HG03575 (cell line): Measurements from ENCODE around the gene ALDH16A1.

Experiments
- ATAC-seq: cut with Tn5 transposase; IDR thresholded peaks from one replicate; pipeline ENCODE4 v1.9.1; 2021; ENCODE audit not compliant: unreplicated experiment, insufficient number of reproducible peaks, low FRiP score; ENCODE audit errors: extremely low read depth

ALDH16A1 gene

DNA sequence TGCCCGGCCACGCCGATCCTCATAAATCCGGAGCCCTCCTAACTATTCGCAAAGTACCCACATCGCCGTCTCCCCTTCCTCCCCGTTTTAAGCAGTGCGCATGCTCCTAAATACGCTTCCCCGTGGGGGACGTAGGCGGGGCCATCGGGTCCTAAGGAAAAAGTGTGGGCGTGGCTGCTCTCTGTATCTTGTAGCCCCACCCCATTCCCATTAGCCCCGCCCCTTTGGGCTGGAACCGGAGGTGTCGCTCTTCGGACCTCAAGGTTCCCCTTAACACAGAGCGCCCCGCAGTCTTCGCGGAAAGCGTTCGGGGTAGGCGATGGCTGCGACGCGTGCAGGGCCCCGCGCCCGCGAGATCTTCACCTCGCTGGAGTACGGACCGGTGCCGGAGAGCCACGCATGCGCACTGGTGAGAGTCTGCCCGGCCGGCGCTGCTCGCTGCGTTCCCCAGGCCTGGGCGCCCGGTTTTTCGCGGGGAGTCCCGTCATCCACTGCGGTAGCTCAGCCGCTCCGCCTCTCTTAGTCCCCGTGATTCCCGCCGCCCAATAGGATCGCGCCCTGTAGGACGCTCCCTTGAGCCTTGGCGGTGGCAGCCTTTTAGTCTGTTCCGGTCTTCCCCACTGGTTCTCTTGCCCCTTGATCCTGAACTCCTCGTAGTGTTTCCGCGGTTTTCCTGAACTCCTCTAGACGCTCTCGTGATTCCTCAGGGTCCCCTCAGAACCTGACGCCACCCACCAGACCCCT is at the start of gene ALDH16A1:
Gene ALDH16A1 (plus strand): TSS at position 213 of the 744 bp plus-strand sequence. CDS start 107 bp downstream, at position 320.
- peak; percentile 41 for ATAC-seq

DNA sequence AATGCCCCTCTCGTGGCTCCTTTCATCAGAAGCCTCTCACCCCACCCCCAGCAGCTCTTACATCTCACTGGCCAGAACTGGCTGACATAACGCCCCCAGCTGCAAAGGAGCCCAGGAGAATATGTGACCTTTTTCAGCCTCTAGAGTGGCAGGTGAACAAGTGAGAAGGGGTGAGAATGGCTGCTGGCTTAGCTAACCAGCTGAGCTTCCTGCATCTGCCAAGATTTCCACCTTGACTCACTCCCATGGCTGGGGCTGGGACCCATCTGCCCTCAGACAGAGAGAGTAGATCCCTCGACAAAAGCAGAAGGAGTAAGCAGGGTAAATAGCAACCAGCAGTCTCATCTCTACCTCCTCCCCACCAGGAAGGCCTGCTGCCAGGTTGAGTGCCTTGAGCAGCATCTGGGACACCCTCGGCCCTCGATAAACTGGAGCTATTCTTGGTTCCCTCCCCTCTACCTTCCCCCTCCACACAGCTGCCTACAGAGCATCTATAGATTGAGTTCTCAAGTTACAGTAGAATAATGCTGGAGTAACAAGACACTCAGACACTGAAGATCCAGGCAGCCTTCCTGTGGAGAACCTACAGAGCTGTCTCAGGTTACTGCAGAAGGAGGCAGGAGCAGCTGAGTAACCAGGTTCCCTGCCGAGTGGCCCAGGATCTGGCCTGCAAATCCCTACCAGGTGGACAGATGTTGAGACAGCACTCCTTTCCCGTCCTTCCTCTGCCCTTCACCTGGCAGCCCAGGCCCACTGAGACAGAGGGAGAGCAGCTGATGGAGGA is 49.4 kb upstream of the ALDH16A1 start:
- no peak for ATAC-seq

DNA sequence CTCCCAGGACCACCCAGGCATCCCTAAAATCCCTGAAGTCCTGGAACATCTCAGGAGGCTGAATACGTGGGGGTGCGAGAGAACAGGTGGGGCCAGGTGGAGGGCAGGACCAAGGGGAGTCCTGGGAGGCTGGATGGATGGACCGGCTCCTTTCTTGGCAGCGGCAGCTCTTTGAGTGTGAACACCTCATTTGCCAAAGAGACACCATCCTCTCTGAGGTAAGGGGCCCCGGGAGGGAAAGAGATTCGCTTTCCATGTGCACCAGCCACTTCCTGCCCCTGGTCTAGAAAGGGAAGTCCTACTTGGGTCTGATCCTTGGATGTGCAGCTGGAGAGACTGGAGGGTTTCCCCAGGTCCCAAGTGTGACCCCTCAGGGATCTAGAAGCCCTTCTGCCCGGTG is 45.9 kb upstream of the ALDH16A1 start:
- ATAC-seq, result no peak

DNA sequence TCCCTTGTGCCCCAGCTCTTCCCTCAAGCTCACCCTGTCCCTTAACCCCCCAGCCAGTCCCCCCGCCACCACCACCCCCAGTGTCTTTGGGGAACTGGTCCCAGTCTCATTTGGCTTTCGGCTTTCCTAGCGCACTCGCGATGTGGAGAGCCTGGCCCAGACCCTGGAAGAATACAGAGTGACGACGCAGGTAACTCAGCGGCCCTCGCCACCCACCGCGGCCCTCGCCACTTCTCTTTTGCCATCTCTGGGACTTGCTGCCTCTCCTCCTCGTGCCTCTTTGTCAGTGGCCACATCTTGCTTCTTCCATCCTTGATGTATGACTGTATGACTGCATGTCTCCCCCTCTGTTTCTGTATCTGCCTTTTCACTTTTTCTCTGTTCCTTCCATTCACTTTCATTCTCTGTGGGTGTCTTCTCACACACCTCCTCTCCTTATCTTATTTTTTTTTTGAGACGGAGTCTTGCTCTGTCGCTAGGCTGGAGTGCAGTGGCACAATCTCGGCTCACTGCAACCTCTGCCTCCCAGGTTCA is 45.5 kb upstream of the ALDH16A1 start:
- ATAC-seq, result no peak

DNA sequence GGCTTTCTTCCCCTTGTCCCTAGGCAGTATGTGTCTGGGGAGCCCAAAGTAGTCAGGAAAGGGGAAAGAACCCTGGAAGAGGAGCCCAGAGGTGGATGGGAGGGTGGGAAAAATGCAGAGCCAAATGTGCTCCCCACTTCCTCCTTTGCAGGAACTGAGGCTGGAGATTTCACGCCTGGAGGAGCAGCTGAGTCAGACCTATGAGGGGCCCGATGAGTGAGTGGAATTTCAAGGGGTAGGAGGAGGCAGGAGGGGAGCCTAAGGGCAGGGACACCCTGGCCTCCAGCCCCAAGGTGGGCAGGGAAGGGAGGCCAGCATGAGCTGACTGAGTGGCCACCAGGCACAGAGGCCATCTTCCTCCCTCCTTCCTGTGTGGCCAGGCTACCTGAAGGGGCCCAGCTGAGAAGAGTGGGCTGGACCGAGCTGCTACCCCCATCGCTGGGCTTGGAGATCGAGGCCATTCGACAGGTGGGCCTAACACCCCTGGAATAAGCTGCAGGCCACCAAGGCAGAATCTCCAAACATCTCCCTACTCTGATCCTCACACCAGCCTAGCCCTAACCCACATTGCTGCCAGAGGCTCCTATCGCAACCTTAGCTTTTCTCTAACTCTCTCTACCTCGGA is 44.1 kb upstream of the ALDH16A1 start:
- no peak for ATAC-seq

DNA sequence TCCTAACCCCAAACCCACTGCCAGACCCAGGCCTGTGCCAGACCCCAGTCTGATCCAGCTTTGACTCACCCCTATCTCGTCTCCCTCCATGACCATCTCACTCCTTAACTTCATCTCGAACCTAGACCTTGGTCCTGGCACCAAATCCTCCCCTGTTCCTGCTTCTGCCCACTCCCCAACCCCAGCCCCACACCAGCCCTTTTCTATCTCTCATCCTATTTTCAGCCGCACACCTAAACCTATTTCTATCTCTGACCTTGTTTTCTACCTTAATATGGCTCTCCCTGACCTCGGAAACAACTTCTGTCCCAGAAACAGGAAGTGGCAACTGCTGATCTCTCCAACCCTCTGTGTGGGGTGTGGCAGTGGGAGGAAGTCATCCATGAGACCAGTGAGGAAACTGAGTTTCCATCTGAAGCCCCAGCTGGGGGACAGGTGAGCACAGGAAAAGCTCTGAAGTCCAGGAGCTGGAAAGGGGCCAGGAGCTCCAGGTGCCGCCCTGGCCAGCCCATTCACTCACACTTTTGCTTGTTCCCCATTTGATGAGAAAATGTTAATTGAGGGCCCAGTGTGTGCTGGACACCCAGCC is 43.5 kb upstream of the ALDH16A1 start:
- ATAC-seq, result no peak

DNA sequence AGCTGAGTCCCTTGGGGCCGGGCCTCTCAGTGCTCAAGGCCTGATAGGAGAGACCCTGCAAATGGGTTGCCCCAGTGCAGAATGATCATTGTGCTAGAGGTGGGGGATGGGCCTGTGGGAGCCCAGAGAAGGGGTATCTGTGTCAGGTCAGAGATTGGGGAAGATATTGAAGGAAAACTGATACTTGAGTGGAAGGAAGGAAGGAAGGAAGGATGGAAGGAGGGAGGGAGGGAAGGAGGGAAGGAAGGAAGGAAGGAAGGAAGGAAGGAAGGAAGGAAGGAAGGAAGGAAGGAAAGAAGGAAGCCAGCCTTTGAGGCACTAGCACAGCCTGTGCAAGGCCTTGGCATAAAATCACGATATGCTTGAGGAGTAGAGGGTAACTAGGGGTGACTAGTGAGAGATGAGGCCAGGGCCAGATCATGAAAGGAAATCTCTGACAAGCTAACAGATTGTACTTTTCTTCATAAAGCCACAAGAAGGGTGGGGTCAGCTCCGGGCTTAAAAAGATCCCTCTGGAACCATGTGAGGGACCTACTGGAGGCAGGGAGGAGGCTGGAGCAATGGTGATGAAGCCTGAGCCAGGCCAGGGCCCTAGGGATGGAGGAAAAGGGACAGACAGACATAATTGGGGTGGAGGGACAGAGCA is 41.2 kb upstream of the ALDH16A1 start:
- ATAC-seq, result no peak

DNA sequence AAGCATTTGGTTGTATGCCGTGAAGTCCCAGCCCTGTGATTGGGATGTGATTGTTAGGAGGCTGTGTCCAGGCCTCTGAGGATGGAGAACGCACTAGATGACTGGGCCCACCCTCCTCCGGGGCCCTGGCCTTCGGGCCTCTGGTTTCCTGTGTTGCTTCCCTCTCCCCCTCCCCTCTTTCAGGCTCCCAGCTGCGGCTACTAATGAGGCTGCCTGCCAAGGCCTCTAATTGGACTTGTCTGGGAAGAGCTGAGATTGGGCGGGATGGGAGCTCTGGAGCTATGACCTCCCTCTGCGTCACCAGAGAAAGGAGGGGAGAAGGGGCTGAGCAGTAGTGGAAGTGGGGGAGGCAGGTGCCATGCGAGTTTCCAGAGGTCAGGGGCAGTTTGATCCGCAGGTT is 39.7 kb upstream of the ALDH16A1 start:
- ATAC-seq, result no peak

DNA sequence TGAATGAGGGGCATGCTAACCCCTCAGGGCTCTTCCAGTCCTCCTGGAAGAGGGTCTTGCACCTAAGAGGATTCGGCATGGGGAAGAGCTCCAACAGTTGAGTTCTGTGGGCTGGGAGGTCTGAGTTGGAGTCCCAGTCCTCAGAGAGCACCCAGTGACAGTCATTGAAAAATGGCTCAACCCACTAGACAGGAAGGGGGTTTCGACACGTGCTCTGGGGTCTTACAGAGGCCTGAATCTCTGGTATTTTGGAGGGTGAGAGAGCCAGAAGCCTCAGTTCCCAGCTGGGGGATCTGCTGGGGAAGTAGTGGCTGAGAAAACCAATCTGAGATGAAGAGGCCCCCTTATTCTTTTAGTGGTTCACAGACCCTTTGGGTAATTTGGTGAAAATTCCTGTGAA is 38.8 kb upstream of the ALDH16A1 start:
- no peak for ATAC-seq

DNA sequence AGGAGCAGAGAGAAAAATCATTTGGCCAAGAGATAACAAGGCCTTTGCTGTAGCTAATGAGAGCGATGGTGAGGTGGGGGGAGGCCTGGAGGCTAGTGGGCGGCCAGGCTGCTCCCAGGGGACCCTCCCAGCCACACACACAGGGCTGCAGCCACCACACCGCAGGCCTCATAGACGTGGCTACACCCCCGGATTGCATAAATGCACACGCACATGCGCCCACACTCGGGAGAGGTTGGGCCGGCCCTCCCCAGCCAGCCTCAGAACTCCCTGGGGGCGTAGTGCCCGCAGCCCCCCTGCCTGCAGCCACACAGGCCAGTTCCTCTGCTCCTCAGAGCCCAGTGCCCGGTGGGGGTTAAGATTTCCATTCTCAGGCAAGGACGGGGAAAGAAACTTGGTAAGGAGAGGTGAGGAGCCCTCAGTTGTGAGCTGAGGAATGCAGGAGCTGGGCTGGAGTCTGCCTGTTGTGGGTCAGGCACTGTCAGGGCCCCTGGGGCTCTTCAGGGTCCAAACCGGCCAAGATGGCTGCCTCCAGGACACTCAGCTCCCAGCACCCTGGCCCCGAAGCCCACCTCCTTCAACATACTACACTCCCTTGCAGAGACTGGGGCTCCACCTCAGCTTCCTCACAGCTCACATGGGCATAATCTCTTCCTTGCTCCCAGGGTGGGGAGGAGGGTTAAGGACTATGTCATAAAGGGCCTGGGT is 37.8 kb upstream of the ALDH16A1 start:
- ATAC-seq, result no peak

DNA sequence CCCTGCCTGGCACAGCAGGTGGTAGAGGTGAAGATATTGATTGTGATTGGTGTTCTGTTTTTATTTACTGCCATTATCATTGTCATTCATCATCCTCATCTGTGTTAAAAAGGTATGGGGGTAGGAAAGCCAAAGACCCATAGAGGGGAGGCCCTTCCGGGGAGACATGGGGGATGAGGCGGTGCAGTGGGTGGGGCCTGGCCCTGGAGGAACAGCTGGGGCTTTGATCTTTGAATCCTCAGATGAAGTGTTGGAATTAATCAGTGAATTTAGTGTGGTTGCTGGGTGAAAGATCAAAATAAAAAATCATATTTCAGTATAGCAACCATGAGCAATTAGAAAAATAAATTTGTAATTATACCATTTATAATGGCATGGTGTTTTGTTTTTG is 37.2 kb upstream of the ALDH16A1 start:
- ATAC-seq, result no peak

DNA sequence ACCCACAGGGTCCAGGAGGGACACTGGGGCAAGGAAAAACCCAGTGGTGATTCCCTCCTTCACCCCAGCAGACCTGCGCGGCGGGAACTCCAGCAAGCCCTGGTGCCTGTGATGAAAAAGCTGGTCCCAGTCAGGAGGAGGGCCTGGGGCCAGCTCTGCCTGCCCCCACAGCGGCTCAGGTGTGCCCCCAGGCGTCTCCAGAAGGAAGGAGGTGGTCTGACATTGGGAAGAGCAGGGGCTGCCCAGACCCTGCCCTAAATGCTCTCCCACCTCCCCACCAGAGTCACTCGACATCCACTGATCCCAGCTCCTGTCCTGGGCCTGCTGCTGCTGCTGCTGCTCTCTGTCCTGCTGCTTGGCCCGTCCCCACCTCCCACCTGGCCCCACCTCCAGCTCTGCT is 35.9 kb upstream of the ALDH16A1 start:
- ATAC-seq, result no peak

DNA sequence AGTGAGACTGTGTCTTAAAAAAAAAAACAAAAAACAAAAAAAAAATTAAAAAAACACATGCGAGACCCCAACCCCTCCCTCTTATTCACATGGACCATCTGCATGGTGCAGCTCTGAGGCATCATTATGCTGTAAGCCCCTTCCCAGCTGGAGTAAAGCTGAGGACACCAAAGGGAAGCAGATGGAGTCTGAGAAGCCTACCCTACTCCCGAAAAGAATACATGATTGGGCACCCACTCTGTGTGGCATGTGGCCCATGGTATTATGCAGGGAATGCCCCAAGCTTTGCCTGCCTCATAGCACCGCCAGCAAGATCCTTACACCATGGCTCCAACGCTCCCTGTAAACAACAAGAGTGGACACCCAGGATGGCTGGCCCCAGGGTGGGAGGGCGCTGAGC is 34.5 kb upstream of the ALDH16A1 start:
- ATAC-seq, result no peak

DNA sequence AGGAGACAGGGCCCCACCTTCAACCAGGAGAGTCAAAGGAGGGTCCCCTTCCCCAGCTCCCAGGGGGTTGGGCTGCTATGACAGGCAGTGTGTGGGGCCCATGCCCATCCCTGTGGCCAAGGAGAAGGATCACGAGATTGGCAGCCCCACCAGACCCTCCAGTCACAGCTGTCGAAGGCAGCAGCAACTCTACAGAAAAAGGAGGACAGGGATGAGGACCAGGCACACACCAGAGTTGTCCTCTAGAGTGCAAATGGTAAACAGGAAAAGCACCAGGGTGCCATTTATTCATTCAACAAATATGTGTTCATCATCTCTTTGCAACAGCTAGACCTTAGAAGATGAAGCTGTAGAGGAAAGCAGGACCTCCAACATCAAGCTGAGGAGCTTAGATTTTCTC is 33.9 kb upstream of the ALDH16A1 start:
- ATAC-seq, result no peak

DNA sequence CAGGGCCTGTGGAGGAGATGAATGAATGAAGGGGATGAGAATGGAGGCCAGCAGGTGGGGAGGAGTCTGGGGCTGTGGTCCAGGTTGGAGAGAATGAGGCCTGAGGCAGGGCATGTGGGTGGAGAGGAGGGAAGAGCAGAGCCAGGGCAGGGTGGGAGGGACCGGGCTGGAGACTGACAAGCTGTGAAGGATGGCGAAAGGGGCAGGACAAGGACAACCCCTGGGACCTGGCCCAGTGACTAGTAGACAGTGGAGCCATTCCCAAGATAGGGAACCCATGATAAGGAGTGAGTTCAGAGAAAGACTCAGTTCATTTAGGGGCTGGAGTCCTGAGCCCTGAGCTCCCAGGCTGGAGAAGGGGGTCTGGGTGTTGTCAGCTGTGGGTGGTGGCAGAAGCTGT is 32.8 kb upstream of the ALDH16A1 start:
- no peak for ATAC-seq

DNA sequence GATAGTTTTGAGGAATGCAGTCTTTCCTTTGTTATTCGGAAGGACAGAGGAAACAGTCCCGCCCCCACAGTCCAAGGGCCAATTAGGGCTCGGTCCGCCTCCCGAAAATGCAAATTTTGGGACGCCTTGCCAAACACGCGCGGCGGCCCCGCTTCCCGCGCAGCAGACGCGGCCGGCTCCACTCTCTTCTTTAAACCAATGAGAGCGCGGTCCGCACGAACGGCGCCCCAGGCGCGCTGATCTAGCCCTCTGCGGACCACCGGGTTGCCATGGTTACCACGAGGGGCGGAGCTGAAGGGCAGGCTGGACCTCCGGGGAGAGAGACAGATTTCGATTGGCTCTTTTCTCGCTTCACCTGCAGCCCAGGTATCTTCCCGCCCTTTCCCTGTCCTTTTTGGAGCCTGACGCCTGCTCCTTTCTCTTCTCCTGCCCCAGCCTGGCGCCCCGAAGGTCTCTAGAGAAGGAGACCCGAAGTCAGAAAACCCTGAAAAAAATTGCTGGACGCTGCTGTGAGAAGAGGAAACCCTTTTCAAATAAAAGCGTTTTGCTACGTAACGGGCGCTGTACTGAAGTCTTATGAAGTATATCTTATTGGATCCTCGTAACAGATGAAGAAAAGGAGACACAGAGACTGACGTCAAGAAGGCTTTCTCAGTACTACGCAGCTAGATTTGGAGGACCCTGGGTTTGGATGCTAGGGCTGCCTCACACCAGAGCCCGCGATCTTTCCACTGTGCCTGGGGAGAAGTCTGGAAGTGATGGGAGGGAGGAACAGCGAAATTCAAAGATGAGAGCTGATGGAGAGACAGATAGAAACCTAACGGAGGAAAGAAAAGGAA is 31.8 kb upstream of the ALDH16A1 start:
- no peak for ATAC-seq

DNA sequence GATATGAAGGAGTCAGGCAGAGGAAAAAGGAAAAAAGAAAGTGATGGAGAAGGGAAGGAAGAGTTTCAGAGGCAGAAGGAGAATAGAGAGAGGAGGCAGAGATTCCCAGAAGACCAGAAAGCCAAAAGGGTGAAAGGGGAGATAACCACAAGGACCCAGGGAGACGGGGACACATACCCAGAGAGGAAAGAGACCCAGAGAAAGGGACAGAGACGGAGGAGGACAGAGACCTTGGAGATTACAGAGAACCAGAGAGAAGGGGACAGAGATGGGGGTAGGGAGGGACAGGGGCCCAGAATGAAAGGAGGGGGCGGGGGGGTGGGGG is 31.2 kb upstream of the ALDH16A1 start:
- no peak for ATAC-seq
